Activated CD4-positive, alpha-beta T cell treated with anti-CD3 and anti-CD28 coated beads, Interleukin-2, amount 50 U/mL, for 48 hours (primary cell): ENCODE data around the gene SYT12.
A peak's percentile ranks its signal among the peaks of the same experiment; 100 is the strongest.
"Not testable (repeated sequence)": the region's sequence is repeated elsewhere in the genome, so short reads cannot be mapped to it uniquely, and the experiment has no call there.

ENCODE experiments used
- DNase-seq, 2 experiments: peaks; one replicate each; pipeline ENCODE4 v3.0.0-alpha.2; 2020

The SYT12 gene

GRCh38 chr11:66999555-66999954 is 23.4 kb upstream of the SYT12 start:
- DNase-seq: no peak

DNA sequence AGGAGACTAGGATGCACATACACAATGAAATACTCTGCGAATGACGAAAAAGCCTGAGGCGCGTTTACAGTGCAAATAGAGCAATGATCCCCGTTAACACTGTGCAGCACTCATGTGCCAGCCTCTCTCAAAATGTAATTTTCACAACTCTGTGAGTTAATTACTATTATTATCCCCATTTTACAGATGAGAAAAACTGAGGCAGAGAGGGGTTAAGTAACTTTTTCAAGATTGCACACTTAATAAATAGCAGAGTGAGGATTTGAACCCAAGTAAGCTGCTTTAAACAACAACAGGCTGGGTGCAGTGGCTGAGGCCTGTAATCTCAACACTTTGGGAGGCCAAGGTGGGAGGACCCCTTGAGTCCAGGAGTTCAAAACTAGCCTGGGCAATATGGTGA is 21.6 kb upstream of the SYT12 start:
- no peak for DNase-seq

DNA sequence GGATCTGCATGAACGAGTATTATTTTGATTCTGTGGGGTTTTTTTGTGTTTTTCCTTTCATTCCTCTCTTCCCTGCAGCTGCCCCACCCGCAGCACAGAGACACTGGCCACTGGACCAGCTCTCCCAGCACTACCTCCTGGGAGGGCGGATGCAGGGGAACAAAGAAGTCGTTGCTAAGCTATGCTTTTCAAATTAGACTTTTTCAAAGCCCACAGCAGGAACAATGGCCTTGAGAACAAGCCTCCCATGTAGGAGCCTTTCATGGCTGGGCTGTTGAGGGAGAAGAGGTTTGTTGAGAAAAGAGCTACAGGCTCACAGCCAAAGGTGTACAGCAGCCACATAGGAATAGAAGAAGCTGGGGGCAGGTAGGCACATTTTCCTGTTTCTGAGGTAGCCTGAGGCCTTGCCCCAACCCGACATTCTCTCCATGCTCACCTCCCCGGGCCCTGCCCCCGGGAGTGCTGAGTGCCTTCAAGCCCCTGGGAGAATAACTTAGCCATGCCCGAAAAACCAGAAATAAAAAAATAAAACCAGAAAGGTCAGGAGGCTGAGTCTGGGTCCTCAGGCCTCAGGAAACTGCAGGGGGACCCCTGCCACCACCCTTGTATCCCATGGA is 20.5 kb upstream of the SYT12 start:
- DNase-seq: no peak

DNA sequence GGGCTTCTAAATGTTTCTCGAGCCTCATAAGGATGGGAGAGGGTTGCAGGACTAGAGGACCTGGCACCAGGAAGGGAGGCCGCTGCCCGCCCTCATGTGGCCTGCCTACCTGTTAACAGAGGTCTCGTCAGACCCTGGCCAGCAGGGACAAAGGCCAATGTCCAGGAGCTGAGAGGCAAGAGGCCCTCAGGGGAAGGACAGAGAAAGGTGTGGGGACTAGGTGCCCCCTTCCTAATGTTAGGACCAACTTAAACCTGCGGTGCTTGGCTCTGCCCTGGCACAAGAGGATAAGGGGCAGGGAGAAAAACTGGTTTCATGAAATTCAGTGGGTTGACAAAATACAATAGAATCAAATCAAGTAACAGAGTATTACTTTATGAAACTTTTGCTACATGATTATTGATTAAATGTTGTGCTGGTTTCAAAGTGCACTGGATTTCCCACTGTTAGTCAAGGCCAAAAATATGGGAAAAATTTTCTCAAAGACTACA is 20.0 kb upstream of the SYT12 start:
- DNase-seq: no peak

DNA sequence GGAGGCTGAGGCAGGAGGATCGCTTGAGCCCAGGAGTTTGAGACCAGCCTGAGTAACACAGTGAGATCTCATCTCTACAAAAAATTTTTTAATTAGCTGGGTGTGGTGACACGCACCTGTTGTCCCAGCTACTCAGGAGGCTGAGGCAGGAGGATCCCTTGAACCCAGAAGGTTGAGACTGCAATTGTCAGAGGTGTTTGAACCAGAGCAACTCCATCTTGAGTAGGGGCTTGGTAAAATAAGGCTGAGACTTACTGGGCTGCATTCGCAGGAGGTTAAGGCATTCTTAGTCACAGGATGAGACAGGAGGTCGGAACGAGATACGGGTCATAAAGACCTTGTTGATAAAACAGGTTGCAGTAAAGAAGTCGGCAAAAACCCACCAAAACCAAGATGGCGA is 17.7 kb upstream of the SYT12 start:
- not testable (repeated sequence) for DNase-seq

DNA sequence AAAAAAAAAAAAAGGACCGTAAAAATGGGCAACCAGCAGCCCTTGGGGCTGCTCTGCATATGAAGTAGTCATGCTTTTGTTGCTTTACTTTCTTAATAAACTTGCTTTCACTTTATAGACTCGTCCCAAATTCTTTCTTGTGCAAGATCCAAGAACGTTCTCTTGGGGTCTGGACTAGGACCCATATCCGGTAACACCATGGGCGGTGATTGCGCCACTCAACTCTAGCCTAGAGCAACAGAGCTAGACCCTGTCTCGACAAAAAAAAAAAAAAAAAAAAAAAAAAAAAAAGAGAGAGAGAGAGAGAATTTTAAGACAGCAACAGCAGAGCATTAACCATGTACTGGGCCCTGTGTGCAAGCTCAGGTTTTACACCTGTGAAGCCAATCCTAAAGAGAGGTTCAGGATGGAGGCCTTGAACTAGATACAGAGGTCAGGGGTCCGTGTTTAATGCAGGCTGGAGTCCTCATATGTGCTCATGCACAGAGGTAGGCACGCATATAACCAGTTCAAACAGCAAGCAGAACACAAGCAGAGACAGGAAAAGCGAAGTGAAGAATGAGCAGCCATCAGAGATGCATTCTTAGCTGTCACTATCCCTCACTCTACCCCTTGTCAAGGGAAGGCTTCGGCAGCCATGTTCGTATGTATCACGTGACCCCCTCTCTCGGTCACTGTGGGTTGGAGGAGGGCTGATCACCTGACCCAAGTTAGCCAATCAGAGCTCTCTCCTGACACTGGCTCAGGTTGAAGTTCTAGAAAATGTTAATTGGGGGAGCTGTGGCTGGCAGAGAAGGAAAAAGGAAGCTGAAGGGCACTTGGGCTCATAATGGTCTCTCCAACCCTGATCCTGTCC is 16.7 kb upstream of the SYT12 start:
- DNase-seq: peak; percentile 31 to 52

DNA sequence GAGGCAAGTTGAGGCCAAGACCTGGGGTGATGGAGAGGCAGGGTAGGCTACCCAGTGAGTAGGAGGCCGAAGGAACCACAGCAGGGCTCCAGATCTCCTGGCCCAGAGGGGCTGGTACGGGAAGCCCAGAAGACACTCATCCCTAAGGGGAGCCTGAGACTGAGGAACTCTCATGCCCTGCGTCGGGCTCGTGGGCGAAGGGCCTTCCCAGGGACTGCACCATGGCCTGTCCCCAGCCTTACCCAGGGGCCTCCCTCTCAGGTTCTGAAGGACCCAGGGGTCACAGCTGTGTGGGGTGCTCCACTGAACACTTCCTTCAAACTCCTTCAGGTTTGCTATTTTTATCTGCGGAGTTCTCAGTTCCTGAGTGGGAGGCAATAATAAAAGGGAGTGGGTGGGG is 15.8 kb upstream of the SYT12 start:
- DNase-seq: no peak

DNA sequence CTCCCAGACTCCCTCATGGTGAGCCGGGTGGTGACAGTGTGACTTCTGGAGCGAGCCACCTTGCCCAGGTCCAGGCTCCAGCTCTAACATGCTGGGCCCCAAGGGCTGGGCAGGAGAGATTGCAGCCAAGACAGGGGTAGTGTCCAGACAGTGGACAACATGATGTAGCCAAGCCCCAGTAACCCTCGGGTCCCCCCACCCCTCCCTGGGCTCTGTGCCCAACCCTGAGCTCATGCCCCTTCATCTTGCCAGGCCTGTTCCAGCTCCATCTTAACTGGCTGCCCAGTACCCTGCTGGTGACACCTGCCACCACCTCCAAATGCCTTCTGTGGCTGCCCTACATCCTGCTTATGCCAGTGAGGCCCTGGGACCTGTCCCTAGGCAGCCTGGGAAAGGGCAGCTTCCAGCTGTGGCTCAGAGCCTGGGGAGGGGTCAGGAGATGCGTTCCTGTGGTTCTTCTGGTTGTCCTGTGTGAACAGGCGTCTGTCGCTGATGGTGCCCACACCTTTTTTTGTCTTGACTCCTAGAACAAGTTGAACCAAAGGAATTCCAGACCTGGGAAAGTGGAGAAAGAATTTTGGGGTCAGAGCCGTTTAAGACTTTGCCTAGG is 12.5 kb upstream of the SYT12 start:
- DNase-seq: no peak

DNA sequence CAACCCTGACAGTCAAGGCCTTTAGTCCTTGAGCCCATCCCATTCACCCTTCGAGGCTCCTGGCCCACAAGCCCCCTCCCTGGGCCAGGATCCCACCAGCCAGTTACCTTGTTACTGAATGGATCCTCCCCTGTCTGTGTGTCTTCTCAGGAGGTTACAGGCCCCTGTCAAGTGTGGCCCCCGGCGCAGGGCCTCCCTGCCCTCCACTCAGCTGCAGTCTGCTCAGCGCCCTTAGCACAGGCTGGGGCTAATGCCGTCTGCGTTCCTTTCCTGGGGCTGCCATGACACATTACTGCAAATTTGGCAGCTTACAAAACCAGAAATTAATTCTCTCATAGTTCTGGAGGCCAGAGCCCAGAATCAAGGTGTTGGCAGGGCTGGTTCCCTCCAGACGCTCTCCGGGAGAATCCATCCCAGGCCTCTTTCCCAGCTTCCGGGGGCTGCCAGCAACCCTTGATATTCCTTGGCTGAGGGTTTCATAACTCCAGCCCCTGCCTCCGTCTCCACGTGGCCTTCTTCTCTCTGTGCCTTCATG is 9.4 kb upstream of the SYT12 start:
- DNase-seq: no peak

DNA sequence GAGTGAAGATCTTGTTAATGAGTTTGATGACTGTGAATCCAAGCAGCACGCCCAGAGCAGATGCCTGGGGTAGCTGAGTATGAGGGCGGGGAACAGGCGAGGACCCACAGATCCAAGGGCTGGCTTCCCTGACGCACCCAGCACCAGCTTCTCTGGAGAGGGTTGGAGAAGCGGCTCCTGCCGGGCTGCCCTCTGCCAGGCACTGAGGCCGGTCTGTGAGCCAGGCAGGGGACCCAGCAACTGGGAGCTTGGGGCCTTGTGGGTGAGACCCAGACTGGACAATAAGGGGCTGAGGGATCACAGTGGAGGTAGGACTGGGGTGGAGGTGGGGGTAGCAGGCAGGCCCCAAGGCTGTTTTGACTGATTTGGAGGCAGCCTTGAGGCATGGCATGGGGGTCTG is 8.6 kb upstream of the SYT12 start:
- DNase-seq: no peak

GRCh38 chr11:67015048-67015447 is 7.9 kb upstream of the SYT12 start:
- no peak for DNase-seq

DNA sequence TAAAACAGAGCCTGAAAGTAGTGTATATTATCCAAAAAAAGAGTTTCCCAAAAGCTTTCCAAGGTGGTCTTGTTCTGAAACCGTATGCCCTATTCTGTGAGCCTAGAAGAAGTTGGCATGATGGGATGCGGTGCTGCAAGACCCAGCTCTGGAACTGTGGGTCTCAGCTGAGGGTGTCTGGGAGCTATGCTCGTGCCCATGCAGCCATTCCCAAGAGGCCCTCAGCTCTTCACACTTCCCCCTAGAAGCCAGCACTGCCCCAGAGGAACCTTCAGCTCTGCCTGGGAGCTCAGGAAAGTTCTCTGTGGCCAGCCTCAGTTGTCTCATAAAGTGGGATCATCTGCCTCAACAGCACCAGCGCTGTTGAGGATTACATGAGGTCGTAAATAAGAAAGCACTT is 6.4 kb upstream of the SYT12 start:
- DNase-seq: no peak

DNA sequence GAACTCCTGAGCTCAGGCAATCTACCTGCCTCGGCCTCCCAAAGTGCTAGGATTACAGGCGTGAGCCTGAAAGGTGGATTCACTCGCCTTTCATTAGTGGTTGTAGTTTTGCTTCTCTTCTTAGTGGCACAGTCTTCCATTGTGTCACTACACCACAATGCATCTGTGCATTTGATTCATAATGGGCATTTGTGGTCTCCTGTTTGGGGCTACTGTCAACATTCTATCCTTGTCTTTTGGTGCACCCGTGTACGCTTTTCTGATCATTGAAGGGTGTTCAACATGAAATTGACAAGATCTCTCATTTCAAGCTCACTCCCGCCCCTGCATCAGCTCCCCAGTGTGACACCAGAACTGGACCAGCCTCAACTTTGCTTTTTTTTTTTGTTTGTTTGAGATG is 2.0 kb upstream of the SYT12 start:
- no peak for DNase-seq

DNA sequence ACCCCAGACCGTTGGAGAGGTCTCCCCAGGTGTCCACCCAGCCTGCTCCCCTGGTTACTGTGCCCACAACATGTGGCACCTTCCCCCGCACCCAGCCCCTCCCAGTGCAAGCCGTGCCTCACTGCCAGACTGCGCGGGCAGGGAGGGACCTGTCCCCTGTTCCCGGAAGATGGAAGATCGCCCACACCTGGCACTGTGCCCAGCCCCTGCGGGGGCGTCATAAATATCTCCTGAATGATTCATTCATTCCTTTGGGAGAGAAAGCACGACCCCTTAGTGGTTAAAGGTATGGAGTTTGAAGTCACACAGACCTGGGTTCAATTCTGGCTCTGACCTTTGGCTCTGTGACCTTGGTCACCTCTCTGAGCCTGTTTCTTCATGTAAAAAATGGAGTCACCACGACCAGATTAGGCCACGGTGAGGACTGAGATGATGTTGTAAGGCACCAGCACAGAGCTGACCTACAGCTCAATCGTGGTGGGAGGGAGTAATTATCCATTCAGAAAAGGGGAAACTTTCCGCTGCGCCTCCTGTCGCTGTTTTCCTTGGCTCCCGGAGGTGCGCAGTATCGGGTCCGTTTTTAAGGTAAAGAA is 497 bp upstream of the SYT12 start:
- peak in 1 of 2 experiments; percentile 7 for DNase-seq

DNA sequence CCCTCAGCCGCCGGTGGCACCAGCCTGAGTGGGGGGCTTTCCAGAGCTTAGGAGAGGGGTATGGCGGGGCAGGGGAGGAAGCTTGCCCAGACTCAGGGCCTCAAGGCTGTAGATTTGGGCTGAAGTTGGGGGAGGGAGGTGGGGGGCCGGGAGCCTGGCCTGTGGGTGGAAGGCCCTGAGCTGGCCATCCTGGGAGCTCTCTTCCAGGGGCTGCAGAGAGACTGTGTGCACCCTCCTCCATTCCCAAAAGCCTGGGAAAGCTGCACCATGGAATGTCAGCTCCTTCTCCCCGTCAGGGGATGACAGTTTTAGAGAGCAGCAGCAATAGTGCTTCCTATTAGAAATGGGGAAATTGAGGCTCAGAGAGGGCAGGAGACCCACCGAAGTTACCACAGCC is 1.0 kb downstream of the SYT12 start:
- DNase-seq: no peak

- peak; percentile 59 to 64 for DNase-seq
These were observed 1.5 kb downstream of the SYT12 start for GRCh38 chr11:67024410-67024809.

DNA sequence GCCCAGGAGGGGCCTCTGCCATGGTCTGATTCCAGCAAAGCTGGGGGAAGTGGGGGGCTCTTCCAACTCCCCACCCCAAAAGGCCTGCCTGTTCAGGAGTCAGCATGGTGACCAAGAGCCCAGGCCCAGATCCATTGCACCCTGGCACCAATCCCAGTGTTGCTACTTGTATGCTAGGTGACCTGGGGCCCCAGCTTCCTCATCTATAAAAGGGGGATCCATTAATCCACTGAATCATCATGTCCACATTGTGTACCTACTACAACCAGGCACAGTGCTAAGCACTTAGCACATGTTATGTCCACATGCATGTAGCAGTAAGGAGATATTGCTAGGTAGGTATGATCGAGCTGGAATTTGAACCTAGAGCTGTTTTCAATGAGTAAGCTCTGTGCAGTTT is 2.0 kb downstream of the SYT12 start:
- DNase-seq: no peak

DNA sequence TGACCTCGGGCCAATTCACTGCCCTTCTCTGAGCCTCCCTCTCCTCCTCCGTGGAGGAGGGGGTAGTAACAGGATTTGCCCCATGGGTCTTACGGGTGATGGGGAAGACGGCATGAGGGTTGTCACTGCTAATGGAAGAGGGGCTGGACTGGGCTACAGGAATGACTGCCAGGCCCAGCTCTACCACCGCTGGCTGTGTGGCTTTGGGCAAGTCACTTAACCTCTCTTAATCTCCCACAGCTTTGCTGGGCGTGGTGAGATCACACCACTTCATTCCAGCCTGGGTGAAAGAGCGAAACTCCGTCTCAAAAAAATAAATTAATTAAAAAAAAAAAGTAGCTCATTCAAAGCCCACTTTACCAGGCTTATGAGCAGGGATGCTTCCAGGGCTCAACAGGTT is 2.8 kb downstream of the SYT12 start:
- DNase-seq: no peak

GRCh38 chr11:67026941-67027340 is 4.0 kb downstream of the SYT12 start:
- DNase-seq: no peak

DNA sequence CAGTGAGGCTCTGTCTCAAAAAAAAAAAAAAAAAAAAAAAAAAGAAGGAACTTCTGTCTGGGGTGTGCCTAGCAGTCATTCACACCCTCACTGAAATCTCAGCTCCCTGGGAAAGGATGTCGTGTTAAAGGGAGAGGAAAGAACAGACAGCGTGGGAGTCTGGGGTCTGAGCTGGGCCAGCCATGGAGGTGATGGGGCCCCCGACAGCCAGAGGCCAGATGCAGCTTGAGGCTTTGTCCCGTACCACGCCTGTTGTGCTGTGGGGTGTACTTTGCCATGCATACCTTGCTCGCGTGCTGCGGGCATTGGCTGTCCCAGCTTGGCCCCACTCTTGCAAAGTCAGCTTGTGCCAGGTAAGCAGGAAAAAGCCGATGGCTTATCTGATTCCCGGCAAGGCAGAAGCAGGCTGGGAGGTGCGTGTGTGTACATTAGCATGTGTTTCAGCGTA is 4.6 kb downstream of the SYT12 start:
- no peak for DNase-seq

DNA sequence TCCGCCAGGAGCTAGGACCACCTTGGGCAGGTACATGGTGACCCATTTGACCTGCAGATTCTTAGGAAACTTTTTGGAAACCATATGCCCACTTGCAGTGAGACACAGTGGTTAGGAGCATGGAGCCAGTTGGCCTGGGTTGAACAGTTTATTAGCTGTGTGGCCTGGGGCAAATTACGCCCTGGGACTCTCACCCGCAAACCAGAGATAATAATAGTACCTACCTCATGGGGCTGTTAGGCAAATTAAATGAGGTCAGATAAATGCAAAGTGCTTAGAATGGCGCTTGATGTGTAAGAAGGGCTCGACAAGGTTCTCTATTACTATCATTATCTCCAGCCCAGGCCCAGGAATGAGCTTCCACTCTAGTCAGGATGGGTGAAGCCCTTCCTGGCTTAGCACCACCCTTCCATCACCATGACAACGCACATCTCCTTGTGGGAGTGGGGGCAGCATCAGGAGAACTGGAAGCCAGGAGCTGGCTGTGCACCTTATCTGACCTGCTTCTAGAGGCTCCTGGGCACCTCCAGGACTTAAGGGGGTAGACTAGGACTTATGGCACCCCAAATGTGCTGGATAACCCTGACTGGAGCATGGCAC is 5.1 kb downstream of the SYT12 start:
- DNase-seq: no peak

GRCh38 chr11:67029146-67029545 is 6.2 kb downstream of the SYT12 start:
- DNase-seq: no peak

- no peak for DNase-seq
These were observed 8.0 kb downstream of the SYT12 start for GRCh38 chr11:67030976-67031375.
